BJ (cell line): ENCODE measurements around the gene METTL5. TPM values are rescaled to one million over a fixed set of nuclear protein-coding genes. Genes with fewer than 3 reads are reported as not detected.
A peak's percentile ranks its signal among the peaks of the same experiment; 100 is the strongest.

ENCODE experiments used
- CTCF ChIA-PET: fragments of 350-600 bp; formaldehyde crosslinking; extraction: SDS; loops from one replicate; lab custom pipeline; 2021; ENCODE audit warnings: antibody characterized with exemption, inconsistent platforms; lab: Yijun Ruan, JAX
- POLR2A ChIA-PET: fragments of 300-600 bp; sonication (Branson Sonifier 250); formaldehyde crosslinking; extraction: SDS; loops from one replicate; lab custom pipeline; 2021; ENCODE audit warnings: antibody characterized with exemption; lab: Charles Lee
- DNase-seq: peaks from one replicate; pipeline ENCODE4 v3.0.0-alpha.2; 2011; ENCODE audit warnings: low read depth
- H3K27me3 ChIP-seq: 2 replicates; pipeline ENCODE4 v1.6.0; 2011; ENCODE audit warnings: low read length; ENCODE audit not compliant: control insufficient read depth, insufficient read depth
- H3K36me3 ChIP-seq: 2 replicates; pipeline ENCODE4 v1.5.1; 2011; ENCODE audit warnings: low read length; ENCODE audit not compliant: control insufficient read depth, insufficient read depth
- H3K4me3 ChIP-seq: 2 replicates; pipeline ENCODE4 v1.5.1; 2011; ENCODE audit warnings: low read depth, mild to moderate bottlenecking, control low read depth, low read length
- CTCF ChIP-seq: IDR thresholded peaks from 2 replicates; pipeline ENCODE4 v1.5.1; 2011; ENCODE audit warnings: low read depth, mild to moderate bottlenecking, control low read depth, inconsistent platforms, low read length, moderate library complexity; ENCODE audit not compliant: insufficient read depth
- polyA plus RNA-seq: library from polyadenylated mRNA; depleted of rRNA; stranded (reverse); fragments of >200 nt; gene quantifications from 2 replicates; pipeline ENCODE4 v1.2.3, GENCODE V29; 2011

Gene METTL5
- polyA plus RNA-seq, 1 experiment = 17.3 TPM

GRCh38 chr2:169771612-169772011, 53.1 kb downstream of the METTL5 start:
- H3K36me3 ChIP-seq = no peaks in the 10 kb centered on the region
- POLR2A ChIA-PET = no interaction called here
- CTCF ChIA-PET = interaction anchor here (0.7 to 1.3 kb wide), 3 partner anchors 11 to 319 kb away, joined by 3 to 5 read pairs (median 3); no protein-coding TSS in a partner anchor
- H3K4me3 ChIP-seq = no peak overlapping the region
- TF ChIP-seq CTCF = no peak
- H3K27me3 ChIP-seq = peaks cover 8% of the 10 kb centered on the region
- DNase-seq = no peak

- ChIA-PET POLR2A (no interaction called here), CTCF (interaction anchor here (0.7 to 1.3 kb wide), 4 partner anchors 12 to 318 kb away, joined by 3 to 5 read pairs (median 4); partner anchors contain the start of gene METTL5)
- no peak overlapping the region for H3K4me3 ChIP-seq
- DNase-seq = no peak
- peaks cover 8% of the 10 kb centered on the region for H3K27me3 ChIP-seq
- no peaks in the 10 kb centered on the region for H3K36me3 ChIP-seq
- no peak for TF ChIP-seq CTCF
These were observed 53.7 kb downstream of the METTL5 start for GRCh38 chr2:169771021-169771420.

GRCh38 chr2:169768262-169768995, 56.3 kb downstream of the METTL5 start:
- ChIA-PET POLR2A (interaction anchor here (0.6 kb wide), 1 partner anchor 59 kb away, joined by 34 read pairs; no protein-coding TSS in a partner anchor), CTCF (interaction anchor here (0.5 to 1.5 kb wide), 5 partner anchors 103 to 1808 kb away, joined by 3 to 11 read pairs (median 3); no protein-coding TSS in a partner anchor)
- H3K4me3 ChIP-seq = peak overlapping the region; percentile 15
- TF ChIP-seq CTCF = no peak
- H3K36me3 ChIP-seq = no peaks in the 10 kb centered on the region
- H3K27me3 ChIP-seq = peaks cover 8% of the 10 kb centered on the region
- DNase-seq = no peak

GRCh38 chr2:169767243-169767888, 57.3 kb downstream of the METTL5 start:
- ChIA-PET CTCF (interaction anchor here (0.7 to 1.5 kb wide), 3 partner anchors 239 to 315 kb away, joined by 3 to 11 read pairs (median 4); no protein-coding TSS in a partner anchor), POLR2A (no interaction called here)
- peak; percentile 74 for TF ChIP-seq CTCF
- Histone ChIP-seq H3K27me3 (peaks cover 8% of the 10 kb centered on the region), H3K4me3 (no peak overlapping the region), H3K36me3 (no peaks in the 10 kb centered on the region)
- DNase-seq = no peak

GRCh38 chr2:169765523-169765922, 59.2 kb downstream of the METTL5 start:
- no peak for TF ChIP-seq CTCF
- CTCF ChIA-PET = interaction anchor here (1.0 to 1.3 kb wide), 3 partner anchors 11 to 166 kb away, joined by 3 to 4 read pairs (median 4); no protein-coding TSS in a partner anchor
- Histone ChIP-seq H3K27me3 (peaks cover 8% of the 10 kb centered on the region), H3K4me3 (no peak overlapping the region), H3K36me3 (no peaks in the 10 kb centered on the region)
- DNase-seq = no peak
- POLR2A ChIA-PET = no interaction called here
